Astrocyte of the spinal cord (primary cell): ENCODE measurements around the gene GABBR2.
"Not testable (repeated sequence)": the region's sequence is repeated elsewhere in the genome, so short reads cannot be mapped to it uniquely, and the experiment has no call there.

ENCODE experiments used
- DNase-seq: peaks from one replicate; pipeline ENCODE4 v3.0.0; 2011; ENCODE audit warnings: low read depth, low spot score
- H3K4me3 ChIP-seq: 2 replicates; pipeline ENCODE4 v1.5.1; 2011; ENCODE audit warnings: low read depth, mild to moderate bottlenecking, low read length, moderate library complexity
- in situ Hi-C: cut with HindIII; loops from 2 replicates; pipeline ENCODE4 v1.10.0; 2017; ENCODE audit warnings: low sequenced_read_pairs
- TF ChIP-seq, protein P1 (sequence below): IDR thresholded peaks from 2 replicates; pipeline ENCODE4 v1.5.1; 2012; ENCODE audit warnings: low read depth, mild to moderate bottlenecking, low read length, inconsistent platforms

The GABBR2 gene

DNA sequence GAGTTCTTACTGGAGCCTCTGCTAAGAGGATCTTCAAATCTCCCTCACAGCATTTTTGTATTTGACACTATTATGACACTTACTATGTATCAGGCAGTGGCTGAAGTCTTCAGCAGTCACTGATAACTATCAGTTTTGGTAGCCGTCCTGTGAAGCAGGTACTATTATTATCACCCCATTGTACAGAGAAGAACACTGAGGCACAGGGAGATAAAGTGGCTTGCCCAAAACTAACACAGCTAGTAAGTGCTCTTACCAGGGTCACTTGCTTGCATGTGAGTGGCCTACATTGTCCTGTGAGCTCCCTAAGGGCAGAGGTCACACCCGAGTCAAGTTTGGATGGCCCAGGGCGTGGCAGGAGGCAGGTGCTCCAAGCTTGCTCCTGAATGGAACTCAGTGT, 16.8 kb downstream of the GABBR2 start:
- no peak overlapping the region for H3K4me3 ChIP-seq
- TF ChIP-seq, protein P1, sequence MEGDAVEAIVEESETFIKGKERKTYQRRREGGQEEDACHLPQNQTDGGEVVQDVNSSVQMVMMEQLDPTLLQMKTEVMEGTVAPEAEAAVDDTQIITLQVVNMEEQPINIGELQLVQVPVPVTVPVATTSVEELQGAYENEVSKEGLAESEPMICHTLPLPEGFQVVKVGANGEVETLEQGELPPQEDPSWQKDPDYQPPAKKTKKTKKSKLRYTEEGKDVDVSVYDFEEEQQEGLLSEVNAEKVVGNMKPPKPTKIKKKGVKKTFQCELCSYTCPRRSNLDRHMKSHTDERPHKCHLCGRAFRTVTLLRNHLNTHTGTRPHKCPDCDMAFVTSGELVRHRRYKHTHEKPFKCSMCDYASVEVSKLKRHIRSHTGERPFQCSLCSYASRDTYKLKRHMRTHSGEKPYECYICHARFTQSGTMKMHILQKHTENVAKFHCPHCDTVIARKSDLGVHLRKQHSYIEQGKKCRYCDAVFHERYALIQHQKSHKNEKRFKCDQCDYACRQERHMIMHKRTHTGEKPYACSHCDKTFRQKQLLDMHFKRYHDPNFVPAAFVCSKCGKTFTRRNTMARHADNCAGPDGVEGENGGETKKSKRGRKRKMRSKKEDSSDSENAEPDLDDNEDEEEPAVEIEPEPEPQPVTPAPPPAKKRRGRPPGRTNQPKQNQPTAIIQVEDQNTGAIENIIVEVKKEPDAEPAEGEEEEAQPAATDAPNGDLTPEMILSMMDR: no peak
- no peak for DNase-seq
- in situ Hi-C loops: no loop called here

DNA sequence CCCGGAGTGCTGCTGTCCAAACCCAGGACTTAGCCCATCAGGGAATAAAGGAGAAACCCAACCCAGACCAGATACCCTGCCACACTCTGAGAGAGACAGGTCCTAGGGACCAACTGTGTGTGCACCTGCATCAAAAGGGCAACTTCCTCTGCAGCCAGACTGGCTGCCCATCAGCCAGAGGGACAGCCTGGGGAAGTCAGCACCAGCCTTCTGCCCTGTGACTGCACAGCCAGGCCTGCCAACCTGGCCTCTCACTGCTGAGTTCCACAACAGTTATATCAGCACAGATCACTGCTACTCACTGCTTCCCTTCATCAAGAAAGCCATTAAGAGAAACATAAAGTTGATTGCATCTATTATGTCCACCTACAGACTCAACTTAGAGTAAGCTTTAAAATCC, 18.0 kb downstream of the GABBR2 start:
- TF ChIP-seq, protein P1: no peak
- no peak for DNase-seq
- in situ Hi-C loops: no loop called here
- no peak overlapping the region for H3K4me3 ChIP-seq

DNA sequence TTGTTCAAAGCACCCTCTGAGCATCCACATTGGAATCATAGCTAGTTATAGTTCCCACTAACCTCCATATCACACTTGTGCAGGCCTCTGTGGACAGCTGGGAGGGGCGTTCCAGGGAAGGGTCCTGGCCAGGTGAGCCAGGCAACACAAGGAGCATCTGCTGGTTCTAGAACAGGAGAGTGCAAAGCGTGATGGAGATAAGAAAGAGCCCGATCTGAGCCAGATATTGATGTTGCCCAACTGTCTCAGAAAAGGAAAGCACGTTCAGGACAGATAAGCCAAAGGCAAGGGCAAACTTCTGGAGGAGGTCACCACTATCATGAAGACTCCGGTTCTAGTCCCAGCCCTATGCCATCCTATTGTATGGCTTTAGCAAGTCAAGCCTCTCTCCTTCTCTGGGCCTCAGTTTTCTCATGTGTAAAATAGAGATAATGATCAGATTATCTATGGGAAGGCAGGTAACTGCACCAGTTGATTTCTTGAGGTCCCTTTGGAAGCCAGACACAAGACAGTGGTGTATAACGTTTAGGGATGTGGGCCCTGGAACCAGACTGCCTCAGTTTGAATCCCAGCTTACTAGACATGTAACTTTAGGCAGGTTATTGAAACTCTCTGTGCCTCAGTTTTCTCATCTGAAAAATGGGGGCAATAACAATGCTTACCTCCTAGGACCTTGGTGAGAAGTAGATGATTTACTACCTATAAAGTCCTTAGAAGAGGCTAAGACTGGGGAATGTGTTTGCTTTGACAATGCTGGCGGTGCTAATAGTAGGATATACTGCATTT, 19.8 kb downstream of the GABBR2 start:
- no peak overlapping the region for H3K4me3 ChIP-seq
- TF ChIP-seq, protein P1: no peak
- DNase-seq: no peak
- in situ Hi-C loops: no loop called here

DNA sequence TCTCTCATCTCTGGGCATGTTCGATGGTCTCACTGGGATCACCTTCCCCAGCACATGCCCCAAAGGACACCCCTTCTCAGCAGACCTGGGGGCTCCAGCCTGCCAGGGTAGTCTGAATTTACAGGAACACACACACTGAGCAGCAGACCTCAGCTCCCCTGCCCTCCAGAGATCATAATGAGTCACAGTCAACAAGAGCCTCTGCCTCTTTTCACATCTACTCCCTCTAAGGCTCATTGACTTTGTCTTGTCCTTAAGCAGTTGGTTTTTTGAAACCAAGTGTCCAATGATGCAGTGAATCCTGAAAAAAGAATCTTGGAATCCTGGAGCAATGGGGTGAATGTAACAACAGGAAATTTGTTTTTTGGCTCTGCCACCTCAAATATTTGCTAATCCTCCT, 20.8 kb downstream of the GABBR2 start:
- DNase-seq: no peak
- TF ChIP-seq, protein P1: no peak
- no peak overlapping the region for H3K4me3 ChIP-seq
- in situ Hi-C loops: no loop called here

DNA sequence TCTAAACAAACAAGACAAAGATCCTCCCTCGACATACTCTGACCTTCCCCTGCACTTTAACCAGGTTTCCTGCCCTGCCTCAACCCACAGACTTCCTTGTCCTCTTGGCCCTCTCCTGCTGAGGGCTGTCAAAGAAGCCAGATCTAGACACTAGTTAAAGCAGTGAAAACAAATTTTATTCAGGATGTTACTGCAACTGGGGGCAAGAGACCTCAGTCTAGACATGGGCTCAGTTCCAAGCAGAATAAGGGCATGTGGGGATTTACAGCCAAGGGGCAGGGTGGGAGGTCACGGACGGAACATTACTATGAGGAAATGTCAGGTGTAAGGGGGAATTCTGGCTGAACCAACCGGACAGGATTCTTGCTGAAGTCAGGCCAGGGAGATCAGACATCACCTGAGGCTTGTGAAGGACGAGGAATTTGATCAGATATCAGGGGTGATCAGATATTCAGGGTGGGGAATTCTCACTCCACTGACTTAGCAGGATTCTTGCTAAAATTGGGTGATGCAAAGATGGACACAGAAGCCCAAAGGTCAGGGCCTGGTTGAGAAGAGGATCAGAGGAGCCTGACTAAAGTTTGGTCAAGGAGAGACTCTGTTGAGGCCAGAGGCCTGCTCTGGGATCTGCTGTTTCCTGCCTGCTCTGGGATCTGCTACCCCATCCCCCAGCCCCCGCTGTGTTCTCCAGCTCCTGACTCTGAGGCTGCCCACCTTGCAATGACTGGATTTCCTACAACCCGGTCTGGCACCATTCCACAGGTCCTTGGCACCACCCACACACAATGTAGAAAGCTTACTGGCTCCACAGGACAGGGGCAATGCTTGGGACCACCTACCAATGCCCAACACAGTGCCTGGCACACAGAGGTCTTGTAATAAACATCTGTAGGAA, 21.5 kb downstream of the GABBR2 start:
- TF ChIP-seq, protein P1: no peak
- DNase-seq: no peak
- in situ Hi-C loops: no loop called here

DNA sequence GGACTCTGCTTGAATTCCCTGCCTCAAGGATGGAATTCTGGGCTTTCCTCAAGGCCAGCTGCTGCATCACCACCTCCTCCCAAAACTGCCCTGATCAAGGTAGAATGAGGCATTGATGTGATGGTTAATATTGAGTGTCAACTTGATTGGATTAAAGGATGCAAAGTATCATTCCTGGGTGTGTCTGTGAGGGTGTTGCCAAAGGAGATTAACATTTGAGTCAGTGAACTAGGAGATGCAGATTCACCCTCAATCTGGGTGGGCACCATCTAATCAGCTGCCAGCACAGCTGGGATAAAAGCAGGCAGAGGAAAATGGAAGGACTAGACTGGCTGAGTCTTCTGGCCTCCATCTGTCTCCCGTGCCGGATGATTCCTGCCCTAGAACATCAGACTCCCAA, 23.9 kb downstream of the GABBR2 start:
- in situ Hi-C loops, DNase-seq, H3K4me3 ChIP-seq: not testable (repeated sequence)

More for the DNA sequence above, 21.5 kb downstream of the GABBR2 start:
- no peak overlapping the region for H3K4me3 ChIP-seq
